Endothelial cell (in vitro differentiated cells): Measurements from ENCODE around the gene RBM10. TPM values are rescaled to one million over a fixed set of nuclear protein-coding genes. Genes with fewer than 3 reads are reported as not detected.
A peak's percentile ranks its signal among the peaks of the same experiment; 100 is the strongest.

Experiments used
- DNase-seq: peaks from one replicate; pipeline ENCODE4 v3.0.0; 2021; ENCODE audit warnings: low spot score
- H3K27ac Mint-ChIP-seq: one replicate; pipeline ENCODE4 v1.8.0; 2021; ENCODE audit warnings: mixed read lengths, inconsistent platforms; ENCODE audit not compliant: unreplicated experiment
- H3K27me3 Mint-ChIP-seq: one replicate; pipeline ENCODE4 v1.8.0; 2021; ENCODE audit warnings: mild to moderate bottlenecking, moderate library complexity, mixed read lengths, inconsistent platforms; ENCODE audit not compliant: unreplicated experiment
- H3K36me3 Mint-ChIP-seq: one replicate; pipeline ENCODE4 v1.8.0; 2021; ENCODE audit warnings: mild to moderate bottlenecking, low read depth, mixed read lengths, inconsistent platforms; ENCODE audit not compliant: unreplicated experiment
- H3K4me1 Mint-ChIP-seq: one replicate; pipeline ENCODE4 v1.8.0; 2021; ENCODE audit warnings: mild to moderate bottlenecking, mixed read lengths, inconsistent platforms; ENCODE audit not compliant: unreplicated experiment
- H3K4me3 Mint-ChIP-seq: one replicate; pipeline ENCODE4 v1.8.0; 2021; ENCODE audit warnings: mild to moderate bottlenecking, mixed read lengths, inconsistent platforms; ENCODE audit not compliant: unreplicated experiment
- H3K9me3 Mint-ChIP-seq: one replicate; pipeline ENCODE4 v1.8.0; 2021; ENCODE audit warnings: mixed read lengths, inconsistent platforms; ENCODE audit not compliant: unreplicated experiment
- total RNA-seq: library from RNA; stranded (reverse); fragmentation: NEBNext Ultra II Directional; extraction: Animal tissue kit (Norgen Biotek cat#: 25700); gene quantifications from one replicate; pipeline ENCODE4 v1.2.1, GENCODE V29; 2021; ENCODE audit not compliant: unreplicated experiment
- TF ChIP-seq, protein P1 (sequence below): fragments of 200-600 bp; sonication (generic); IDR thresholded peaks from one replicate; pipeline ENCODE4 v1.5.0; 2021; ENCODE audit warnings: antibody characterized with exemption; ENCODE audit not compliant: unreplicated experiment

Gene RBM10
- total RNA-seq, 1 donor from 2014 or later: 42.1 TPM

GRCh38 chrX:47194194-47194787 is 49.3 kb downstream of the RBM10 start:
- Mint-ChIP-seq H3K27ac (peak overlapping the region; percentile 94), H3K36me3 (peaks cover 7% of the 10 kb centered on the region), H3K4me1 (peaks cover 19% of the 10 kb centered on the region), H3K27me3 (peaks cover 7% of the 10 kb centered on the region), H3K4me3 (peak overlapping the region; percentile 95), H3K9me3 (no peaks in the 10 kb centered on the region)
- no peak for DNase-seq
- TF ChIP-seq, protein P1, sequence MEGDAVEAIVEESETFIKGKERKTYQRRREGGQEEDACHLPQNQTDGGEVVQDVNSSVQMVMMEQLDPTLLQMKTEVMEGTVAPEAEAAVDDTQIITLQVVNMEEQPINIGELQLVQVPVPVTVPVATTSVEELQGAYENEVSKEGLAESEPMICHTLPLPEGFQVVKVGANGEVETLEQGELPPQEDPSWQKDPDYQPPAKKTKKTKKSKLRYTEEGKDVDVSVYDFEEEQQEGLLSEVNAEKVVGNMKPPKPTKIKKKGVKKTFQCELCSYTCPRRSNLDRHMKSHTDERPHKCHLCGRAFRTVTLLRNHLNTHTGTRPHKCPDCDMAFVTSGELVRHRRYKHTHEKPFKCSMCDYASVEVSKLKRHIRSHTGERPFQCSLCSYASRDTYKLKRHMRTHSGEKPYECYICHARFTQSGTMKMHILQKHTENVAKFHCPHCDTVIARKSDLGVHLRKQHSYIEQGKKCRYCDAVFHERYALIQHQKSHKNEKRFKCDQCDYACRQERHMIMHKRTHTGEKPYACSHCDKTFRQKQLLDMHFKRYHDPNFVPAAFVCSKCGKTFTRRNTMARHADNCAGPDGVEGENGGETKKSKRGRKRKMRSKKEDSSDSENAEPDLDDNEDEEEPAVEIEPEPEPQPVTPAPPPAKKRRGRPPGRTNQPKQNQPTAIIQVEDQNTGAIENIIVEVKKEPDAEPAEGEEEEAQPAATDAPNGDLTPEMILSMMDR: no peak

- H3K36me3 Mint-ChIP-seq: peaks cover 11% of the 10 kb centered on the region
- TF ChIP-seq, protein P1: no peak
- no peak for DNase-seq
- peak overlapping the region; percentile 81 for H3K27ac Mint-ChIP-seq
- H3K9me3 Mint-ChIP-seq: no peaks in the 10 kb centered on the region
- H3K4me1 Mint-ChIP-seq: peaks cover 19% of the 10 kb centered on the region
- H3K4me3 Mint-ChIP-seq: peak overlapping the region; percentile 86
- peaks cover 8% of the 10 kb centered on the region for H3K27me3 Mint-ChIP-seq
These were observed 51.1 kb downstream of the RBM10 start for GRCh38 chrX:47196098-47196497.

GRCh38 chrX:47197526-47197925 is 52.5 kb downstream of the RBM10 start:
- Mint-ChIP-seq H3K4me3 (no peak overlapping the region), H3K4me1 (peaks cover 19% of the 10 kb centered on the region), H3K27me3 (peaks cover 8% of the 10 kb centered on the region), H3K27ac (no peak overlapping the region), H3K9me3 (no peaks in the 10 kb centered on the region), H3K36me3 (peaks cover 23% of the 10 kb centered on the region)
- TF ChIP-seq, protein P1: no peak
- DNase-seq: no peak

GRCh38 chrX:47198026-47198686 is 53.1 kb downstream of the RBM10 start:
- Mint-ChIP-seq H3K4me1 (peaks cover 19% of the 10 kb centered on the region), H3K9me3 (no peaks in the 10 kb centered on the region), H3K27me3 (peaks cover 6% of the 10 kb centered on the region), H3K36me3 (peaks cover 23% of the 10 kb centered on the region), H3K4me3 (no peak overlapping the region), H3K27ac (no peak overlapping the region)
- TF ChIP-seq, protein P1: no peak
- no peak for DNase-seq

DNA sequence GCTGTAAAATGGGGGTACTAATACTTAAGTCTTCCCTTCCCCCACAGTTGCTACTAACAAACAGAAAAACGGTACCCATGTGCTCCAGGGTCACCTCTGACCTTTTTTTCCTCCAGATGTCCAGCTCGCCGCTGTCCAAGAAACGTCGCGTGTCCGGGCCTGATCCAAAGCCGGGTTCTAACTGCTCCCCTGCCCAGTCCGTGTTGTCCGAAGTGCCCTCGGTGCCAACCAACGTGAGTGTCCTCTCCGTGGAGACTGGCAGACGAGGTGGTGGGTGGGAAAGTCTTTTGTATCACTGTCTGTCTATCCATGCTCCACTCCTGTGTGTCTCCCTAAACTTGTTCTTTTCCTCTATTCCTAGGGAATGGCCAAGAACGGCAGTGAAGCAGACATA is 53.7 kb downstream of the RBM10 start:
- TF ChIP-seq, protein P1: no peak
- peaks cover 5% of the 10 kb centered on the region for H3K27me3 Mint-ChIP-seq
- H3K27ac Mint-ChIP-seq: no peak overlapping the region
- no peak for DNase-seq
- H3K4me3 Mint-ChIP-seq: no peak overlapping the region
- H3K4me1 Mint-ChIP-seq: peaks cover 19% of the 10 kb centered on the region
- no peaks in the 10 kb centered on the region for H3K9me3 Mint-ChIP-seq
- H3K36me3 Mint-ChIP-seq: peaks cover 23% of the 10 kb centered on the region
